Body of pancreas (tissue), 4 donors: ENCODE measurements around the gene GOSR2.

ENCODE experiments used
- CTCF ChIP-seq, 7 experiments: fragments of 450-650 bp in 4 of 7; fragments of 200-600 bp in 3 of 7; sonication (generic) in 3 of 7; IDR thresholded peaks; one replicate each; pipeline ENCODE4 v1.5.1; 2016 to 2019; ENCODE audit warnings: antibody characterized with exemption in 7 of 7
- POLR2A ChIP-seq, 3 donors: fragments of 450-650 bp; IDR thresholded peaks; one replicate each; pipeline ENCODE4 v1.6.1; 2016; ENCODE audit warnings: antibody characterized with exemption in 3 of 3, mild to moderate bottlenecking in 2 of 3

GRCh38 chr17:46908068-46908737 is 14.8 kb upstream of the GOSR2 start:
- TF ChIP-seq CTCF (IDR thresholded peaks at IDR 0.05) (no peak), POLR2A (IDR thresholded peaks at IDR 0.05) (no peak)
